A549 treated with Hydrocortisone at 1 μM for 4 hours (cell line): ENCODE data around the gene ANKRD23. TPM values are rescaled to one million over a fixed set of nuclear protein-coding genes. Genes with fewer than 3 reads are reported as not detected.

Experiments used
- total RNA-seq: library from RNA; stranded (reverse); fragments of 200-300 nt; extraction: Qiagen RNA extraction; gene quantifications from 5 replicates; pipeline ENCODE4 v1.2.3, GENCODE V29; 2022

Gene ANKRD23
- total RNA-seq, result 1.1 to 1.9 TPM (median 1.4 TPM) in 5 replicates

GRCh38 chr2:96843538-96844268 is at the start of gene ANKRD23:
Gene ANKRD23 (minus strand): TSS chr2:96844021. CDS start chr2:96843992, 29 bp downstream.

GRCh38 chr2:96869822-96870625 is 26.2 kb upstream of the ANKRD23 start, which contains the start of gene SEMA4C:
Gene SEMA4C (minus strand): TSS chr2:96870080. CDS start chr2:96867886, 2,194 bp downstream.

GRCh38 chr2:96857667-96858372 is 14.0 kb upstream of the ANKRD23 start, which contains the start of gene ANKRD39:
Gene ANKRD39 (minus strand): TSS chr2:96858016. CDS start chr2:96857987, 29 bp downstream.

GRCh38 chr2:96816127-96816835 is 27.5 kb downstream of the ANKRD23 start, which contains the start of gene CNNM3:
Gene CNNM3 (plus strand): TSS chr2:96816268. CDS start chr2:96816278, 10 bp downstream.

Other genes with a start within 250 kb of the ANKRD23 start
- 22.2 to 27.8 TPM (median 22.3 TPM) in 5 replicates for gene KANSL3, start 205.7 kb downstream of the ANKRD23 start, total RNA-seq
- gene FER1L5, start 201.3 kb downstream of the ANKRD23 start, total RNA-seq, result 0.03 TPM in 1 of 5 replicates, not detected in the others
- 20.1 to 22.7 TPM (median 22.4 TPM) in 5 replicates for gene LMAN2L, start 104.0 kb downstream of the ANKRD23 start, total RNA-seq
- 8.3 to 10.9 TPM (median 10.4 TPM) in 5 replicates for gene CNNM4, start 83.1 kb downstream of the ANKRD23 start, total RNA-seq
- 9.9 to 12.0 TPM (median 10.8 TPM) in 5 replicates for gene CNNM3, start 27.8 kb downstream of the ANKRD23 start, total RNA-seq
- gene ANKRD39, start 14.0 kb upstream of the ANKRD23 start, total RNA-seq, result 15.0 to 22.0 TPM (median 19.9 TPM) in 5 replicates
- 14.3 to 19.9 TPM (median 18.6 TPM) in 5 replicates for gene SEMA4C, start 26.1 kb upstream of the ANKRD23 start, total RNA-seq
- gene FAM178B, start 142.6 kb upstream of the ANKRD23 start, total RNA-seq, result not detected in 5 replicates